Measurements from ENCODE around the gene LGALS12.

DNA sequence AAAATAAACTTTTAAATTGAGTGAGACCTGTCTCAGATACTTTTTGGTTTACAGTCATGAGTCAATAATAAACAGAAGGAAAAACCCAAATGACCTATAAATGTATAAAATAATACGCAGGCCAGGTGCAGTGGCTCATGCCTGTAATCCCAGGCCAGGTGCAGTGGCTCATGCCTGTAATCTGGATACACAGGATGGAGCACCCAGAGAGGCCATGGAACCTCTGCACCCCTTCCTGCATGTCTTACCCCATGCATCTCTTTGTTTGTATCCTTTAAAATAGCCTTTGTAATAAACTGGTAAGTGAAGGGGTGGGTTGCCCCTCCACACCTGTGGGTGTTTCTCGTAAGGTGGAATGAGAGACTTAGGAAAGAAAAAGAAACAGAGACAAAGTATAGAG, 21.8 kb downstream of the LGALS12 start:
- no peak for TF ChIP-seq POLR2A (IDR thresholded peaks at IDR 0.05)
- TF ChIP-seq, protein P1, sequence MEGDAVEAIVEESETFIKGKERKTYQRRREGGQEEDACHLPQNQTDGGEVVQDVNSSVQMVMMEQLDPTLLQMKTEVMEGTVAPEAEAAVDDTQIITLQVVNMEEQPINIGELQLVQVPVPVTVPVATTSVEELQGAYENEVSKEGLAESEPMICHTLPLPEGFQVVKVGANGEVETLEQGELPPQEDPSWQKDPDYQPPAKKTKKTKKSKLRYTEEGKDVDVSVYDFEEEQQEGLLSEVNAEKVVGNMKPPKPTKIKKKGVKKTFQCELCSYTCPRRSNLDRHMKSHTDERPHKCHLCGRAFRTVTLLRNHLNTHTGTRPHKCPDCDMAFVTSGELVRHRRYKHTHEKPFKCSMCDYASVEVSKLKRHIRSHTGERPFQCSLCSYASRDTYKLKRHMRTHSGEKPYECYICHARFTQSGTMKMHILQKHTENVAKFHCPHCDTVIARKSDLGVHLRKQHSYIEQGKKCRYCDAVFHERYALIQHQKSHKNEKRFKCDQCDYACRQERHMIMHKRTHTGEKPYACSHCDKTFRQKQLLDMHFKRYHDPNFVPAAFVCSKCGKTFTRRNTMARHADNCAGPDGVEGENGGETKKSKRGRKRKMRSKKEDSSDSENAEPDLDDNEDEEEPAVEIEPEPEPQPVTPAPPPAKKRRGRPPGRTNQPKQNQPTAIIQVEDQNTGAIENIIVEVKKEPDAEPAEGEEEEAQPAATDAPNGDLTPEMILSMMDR (IDR thresholded peaks at IDR 0.05) = no peak
